Stimulated activated CD8-positive, alpha-beta memory T cell treated with anti-CD3 and anti-CD28 coated beads, Interleukin-15, amount 100 ng/mL, for 48 hours (primary cell): ENCODE results near the gene SLX4IP.
A peak's percentile ranks its signal among the peaks of the same experiment; 100 is the strongest.
"Not testable (repeated sequence)": the region's sequence is repeated elsewhere in the genome, so short reads cannot be mapped to it uniquely, and the experiment has no call there.

ENCODE experiments used
- DNase-seq, 2 donors: peaks; one replicate each; pipeline ENCODE4 v3.0.0-alpha.2; 2020; ENCODE audit warnings: low read depth in 2 of 2

SLX4IP gene

GRCh38 chr20:10573273-10573950 lies 138.3 kb downstream of the SLX4IP start:
- DNase-seq: no peak

GRCh38 chr20:10573951-10574339 lies 138.8 kb downstream of the SLX4IP start:
- no peak for DNase-seq

DNA sequence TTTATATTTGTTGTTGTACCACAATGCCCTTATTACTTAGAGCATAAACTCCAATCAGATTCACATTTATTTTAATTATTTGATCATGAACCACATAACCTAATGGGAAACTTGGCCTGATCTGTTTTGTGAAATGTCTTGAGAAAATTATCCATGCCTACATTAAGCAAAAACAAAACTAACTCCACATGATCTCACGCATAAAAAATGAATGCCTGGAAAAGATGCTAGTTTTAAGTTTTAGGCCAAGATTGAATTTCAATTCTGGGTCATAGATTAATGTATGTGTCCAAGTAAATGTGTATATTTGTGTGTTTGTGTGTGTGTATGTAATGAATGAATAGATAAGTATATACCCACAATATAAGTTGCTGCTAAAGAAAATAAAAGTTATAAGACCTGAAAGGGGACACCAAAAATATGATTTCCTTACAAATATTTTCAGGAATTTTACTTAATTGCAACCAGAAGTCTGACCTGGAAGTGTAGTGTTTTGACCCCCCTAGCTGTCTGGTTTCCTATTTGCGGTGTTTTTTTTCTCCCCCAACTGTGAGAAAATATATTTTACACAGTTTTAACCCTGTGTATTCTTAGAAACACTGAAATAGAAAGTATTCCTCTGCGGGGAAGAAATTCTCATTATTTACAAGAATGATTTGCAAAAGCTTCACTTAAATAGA lies 141.4 kb downstream of the SLX4IP start:
- DNase-seq: no peak

- no peak for DNase-seq
These were observed 142.5 kb downstream of the SLX4IP start for GRCh38 chr20:10577648-10578047.

- DNase-seq: no peak
These were observed 143.5 kb downstream of the SLX4IP start for GRCh38 chr20:10578607-10579006.

DNA sequence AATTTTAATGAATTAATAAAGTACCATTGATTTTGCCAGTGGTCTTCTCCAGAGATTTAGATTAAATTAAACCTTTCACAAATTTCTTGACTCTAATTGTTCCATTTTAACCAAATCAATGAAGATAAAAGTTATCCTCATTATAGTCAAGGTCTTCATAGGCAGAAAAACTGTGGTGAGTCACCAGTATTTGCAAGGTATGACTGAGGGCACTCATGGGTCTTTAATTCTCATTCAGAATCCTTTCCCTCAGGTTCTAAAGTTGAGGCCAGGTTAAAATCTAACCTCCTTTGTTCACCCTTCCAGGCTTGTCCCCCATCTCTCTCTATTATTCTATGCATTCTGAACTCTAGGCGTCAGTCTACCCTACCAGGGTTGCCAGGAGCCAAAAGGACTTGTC lies 144.8 kb downstream of the SLX4IP start:
- DNase-seq: no peak

- DNase-seq: no peak
These were observed 145.6 kb downstream of the SLX4IP start for GRCh38 chr20:10580700-10581099.

DNA sequence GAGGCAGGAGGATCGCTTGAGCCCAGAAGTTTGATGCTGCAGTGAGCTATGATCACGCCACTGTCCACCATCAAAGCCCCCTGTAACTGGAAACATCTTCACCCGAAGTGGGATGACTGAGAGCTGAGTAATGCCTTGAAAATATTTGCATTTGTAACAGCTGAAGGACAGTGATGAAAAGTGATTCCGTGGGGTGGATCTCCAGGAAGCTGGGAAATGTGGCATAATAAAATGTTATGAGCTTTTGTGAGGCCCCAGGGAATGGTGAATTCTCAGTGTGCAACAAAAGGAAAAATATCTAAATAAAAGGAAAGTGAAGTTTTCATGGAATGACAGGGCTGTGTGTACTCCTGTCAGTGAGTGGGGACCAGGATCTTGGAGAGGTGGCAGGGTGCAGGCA lies 146.7 kb downstream of the SLX4IP start:
- DNase-seq: no peak

- DNase-seq: no peak
These were observed 149.3 kb downstream of the SLX4IP start for GRCh38 chr20:10584371-10584770.

- DNase-seq: no peak
These were observed 150.2 kb downstream of the SLX4IP start for GRCh38 chr20:10585308-10585707.

DNA sequence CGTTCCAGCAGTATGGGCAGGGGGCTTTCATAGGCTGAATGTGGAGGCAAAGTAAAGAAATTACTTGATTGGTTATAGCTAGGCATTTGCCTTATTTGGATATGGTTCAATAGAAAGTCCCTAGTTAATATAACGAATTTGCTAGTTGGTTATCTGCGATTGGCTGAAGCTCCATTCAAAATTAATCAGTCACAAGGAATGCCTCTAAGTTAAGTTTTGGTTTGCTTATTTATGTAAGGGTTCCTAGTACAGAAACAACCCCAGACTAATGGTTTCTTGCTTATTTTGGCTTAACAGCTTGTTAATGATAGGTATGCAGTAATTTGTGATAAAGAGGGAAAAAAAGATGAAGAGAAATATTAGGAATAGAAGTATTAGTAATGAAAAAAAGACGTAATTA lies 151.2 kb downstream of the SLX4IP start:
- no peak for DNase-seq

DNA sequence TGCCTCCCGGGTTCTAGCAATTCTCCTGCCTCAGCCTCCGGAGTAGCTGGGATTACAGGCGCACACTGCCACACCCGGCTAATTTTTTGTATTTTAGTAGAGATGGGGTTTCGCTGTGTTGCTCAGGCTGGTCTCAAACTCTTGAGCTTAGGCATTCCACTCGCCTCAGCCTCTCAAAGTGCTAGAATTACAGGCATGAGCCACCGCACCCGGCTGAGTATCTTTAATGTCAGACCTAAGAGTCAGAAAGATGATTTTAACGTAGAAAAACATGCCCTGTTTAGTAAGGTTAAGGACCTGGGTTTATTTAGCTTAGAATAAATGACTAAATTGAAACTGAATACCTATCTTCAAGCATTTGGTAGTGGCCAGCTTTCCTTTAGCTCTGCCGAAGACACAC lies 155.3 kb downstream of the SLX4IP start:
- not testable (repeated sequence) for DNase-seq

DNA sequence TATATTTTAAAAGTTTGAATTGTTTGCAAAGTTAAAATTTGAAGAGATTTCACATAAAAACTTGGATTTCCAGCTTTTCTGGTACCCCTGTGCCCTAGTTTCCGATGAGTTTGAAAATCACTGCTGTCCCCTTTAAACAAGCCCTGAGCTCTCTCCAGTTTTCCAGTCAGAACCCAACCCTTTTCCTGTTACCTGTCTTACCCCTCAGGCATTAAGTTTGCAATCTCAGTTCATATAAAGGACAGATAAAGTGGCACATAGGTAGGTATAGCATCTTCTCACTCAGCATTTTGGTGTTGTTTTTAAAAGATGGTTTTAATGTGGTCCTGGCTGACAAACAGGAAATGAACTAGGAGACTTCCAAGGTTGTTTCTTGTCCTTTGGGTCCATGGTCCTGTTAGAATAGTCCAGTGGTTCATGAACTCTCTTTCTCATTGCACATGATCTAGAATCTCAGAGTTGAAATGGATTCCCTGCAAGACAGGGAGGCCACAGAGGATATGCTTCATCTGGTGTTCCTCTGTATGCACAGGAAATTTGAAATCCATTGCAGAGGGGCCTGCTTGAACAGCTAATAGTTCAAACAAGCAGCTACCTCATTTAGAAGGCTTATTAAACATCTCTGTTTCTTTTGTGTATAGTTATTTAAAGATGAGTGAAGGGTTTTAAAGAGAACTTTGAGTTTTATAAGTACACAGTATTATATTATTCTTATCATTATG lies 156.0 kb downstream of the SLX4IP start:
- no peak for DNase-seq

DNA sequence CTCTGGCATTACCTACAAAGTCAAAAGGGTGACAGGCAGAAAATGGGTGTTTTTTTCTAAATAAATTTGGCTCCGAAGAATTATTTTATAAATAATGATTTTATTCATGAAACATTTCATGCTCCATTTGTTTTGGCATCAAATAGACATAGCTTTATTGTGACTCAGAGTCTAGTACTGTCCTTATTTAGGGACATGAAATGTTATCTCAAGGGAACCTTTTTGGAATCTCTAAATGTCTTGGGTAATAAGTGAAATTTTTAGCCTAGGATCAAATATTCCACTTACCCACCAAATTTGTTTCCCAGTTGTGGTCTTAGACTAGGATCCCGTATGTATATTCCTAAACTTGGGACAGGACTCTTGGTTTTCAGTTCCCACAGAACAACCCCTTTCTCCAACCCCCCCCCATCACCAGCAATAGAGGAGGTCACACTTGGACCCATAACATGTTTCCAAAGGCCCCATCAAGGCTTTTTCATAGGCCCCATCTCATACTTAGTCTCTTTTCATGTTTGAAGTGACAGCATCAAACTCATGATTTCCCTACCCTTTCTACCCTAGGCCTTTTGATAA lies 156.9 kb downstream of the SLX4IP start:
- DNase-seq: no peak

DNA sequence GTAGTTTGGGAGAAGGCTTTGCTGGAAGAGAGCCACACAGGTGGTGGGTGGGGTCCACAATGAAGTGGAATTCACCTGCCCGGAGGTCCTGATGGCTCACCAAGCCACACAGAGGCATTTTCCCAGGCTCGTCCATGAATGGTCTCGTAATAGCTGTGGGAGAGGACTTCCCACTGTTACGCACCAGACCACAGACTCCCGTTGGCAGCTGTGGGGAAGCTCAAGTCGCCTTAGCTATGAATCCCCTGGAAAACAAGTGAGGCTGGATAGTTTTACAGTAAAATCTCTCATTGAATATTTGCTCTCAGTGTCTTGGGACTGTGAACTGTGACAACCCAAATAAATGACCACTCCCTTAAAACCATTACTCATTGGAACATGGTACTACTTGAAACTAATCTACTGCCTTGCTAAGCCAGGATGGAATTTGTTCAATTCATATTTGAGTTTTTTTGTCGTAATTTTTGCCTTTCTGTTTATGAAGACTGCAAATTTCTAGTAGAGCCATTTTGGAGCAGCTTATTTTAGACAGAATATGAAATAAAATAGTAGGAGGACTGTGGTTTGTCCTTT lies 159.3 kb downstream of the SLX4IP start:
- no peak for DNase-seq

DNA sequence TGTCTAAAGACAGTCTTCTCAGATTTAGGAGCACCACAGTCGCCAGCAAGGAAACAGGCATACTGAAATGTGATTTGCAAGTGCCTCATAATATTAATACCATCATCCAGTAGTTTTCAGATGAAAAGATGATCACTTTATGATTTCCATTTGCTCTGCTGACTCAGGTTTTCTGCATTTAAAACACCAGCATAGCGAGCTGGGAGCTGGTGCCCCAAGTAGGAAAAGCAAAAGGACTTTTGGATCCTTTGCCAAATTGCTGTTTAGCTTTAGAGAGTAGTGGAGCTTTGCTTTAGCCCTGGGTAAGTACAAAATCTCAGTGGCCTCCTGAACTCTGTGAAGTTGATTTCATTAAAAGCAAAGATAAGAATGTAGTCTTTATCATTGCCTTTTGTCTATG lies 160.2 kb downstream of the SLX4IP start:
- no peak for DNase-seq

GRCh38 chr20:10595985-10596384 lies 160.9 kb downstream of the SLX4IP start:
- no peak for DNase-seq

- DNase-seq: no peak
These were observed 161.6 kb downstream of the SLX4IP start for GRCh38 chr20:10596710-10597121.

DNA sequence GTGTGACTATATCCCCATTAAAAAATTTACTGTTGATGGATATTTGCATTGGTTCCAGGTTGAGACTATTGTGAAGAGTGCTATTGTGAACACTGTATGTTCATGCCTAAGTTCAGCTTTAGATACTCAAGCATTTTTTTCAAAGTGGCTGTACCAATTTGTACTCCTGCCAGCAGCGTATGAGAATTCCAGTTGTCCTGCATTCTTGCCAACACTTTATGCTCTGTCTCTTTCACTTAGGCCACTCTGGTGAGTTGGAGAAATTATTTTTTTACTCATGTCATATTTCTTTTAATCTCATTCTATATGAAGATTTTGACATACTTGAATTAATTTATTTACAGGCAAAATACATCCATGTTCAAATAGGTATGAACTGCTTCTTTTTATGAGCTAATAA lies 162.5 kb downstream of the SLX4IP start:
- no peak for DNase-seq

GRCh38 chr20:10602221-10602871 lies 167.2 kb downstream of the SLX4IP start:
- DNase-seq: no peak

- DNase-seq: peak in 1 of 2 donors; percentile 7
These were observed 168.3 kb downstream of the SLX4IP start for GRCh38 chr20:10603378-10603777.
